Mesenchymal stem cell (in vitro differentiated cells and primary cell): Measurements from ENCODE around the gene BICC1.
A peak's percentile ranks its signal among the peaks of the same experiment; 100 is the strongest.

Source experiments
- DNase-seq: peaks from one replicate; pipeline ENCODE4 v3.0.0-alpha.2; 2013
- H2AFZ ChIP-seq: one replicate; pipeline ENCODE4 v1.6.1; 2013; ENCODE audit warnings: low read depth, mild to moderate bottlenecking, control low read depth, inconsistent platforms, low read length, moderate library complexity
- H2AK5ac ChIP-seq: 2 replicates; pipeline ENCODE4 v1.6.1; 2013; ENCODE audit warnings: low read length, moderate library complexity, mild to moderate bottlenecking, inconsistent platforms; ENCODE audit not compliant: severe bottlenecking
- H2BK120ac ChIP-seq: one replicate; pipeline ENCODE4 v1.6.1; 2013; ENCODE audit warnings: low read depth, mild to moderate bottlenecking, inconsistent platforms, low read length, moderate library complexity
- H2BK12ac ChIP-seq, 2 experiments: one replicate each; pipeline ENCODE4 v1.6.1; 2013; ENCODE audit warnings: inconsistent platforms in 2 of 2, low read length in 2 of 2, mild to moderate bottlenecking in 2 of 2, moderate library complexity in 2 of 2, control low read depth in 1 of 2
- H2BK15ac ChIP-seq: one replicate; pipeline ENCODE4 v1.6.1; 2013; ENCODE audit warnings: mild to moderate bottlenecking, low read depth, inconsistent platforms; ENCODE audit not compliant: poor library complexity, severe bottlenecking
- H2BK5ac ChIP-seq: 2 replicates; pipeline ENCODE4 v1.6.1; 2013; ENCODE audit warnings: low read depth, mild to moderate bottlenecking, low read length, control low read depth, inconsistent platforms; ENCODE audit not compliant: poor library complexity, severe bottlenecking
- H3K14ac ChIP-seq, 2 experiments: one replicate each; pipeline ENCODE4 v1.6.1; 2013; ENCODE audit warnings: inconsistent platforms in 2 of 2, low read length in 2 of 2, control low read depth in 1 of 2, mild to moderate bottlenecking in 1 of 2, moderate library complexity in 1 of 2
- H3K18ac ChIP-seq, 2 experiments: one replicate each; pipeline ENCODE4 v1.6.1; 2013; ENCODE audit warnings: inconsistent platforms in 2 of 2, low read length in 2 of 2, control low read depth in 1 of 2, low read depth in 1 of 2, mild to moderate bottlenecking in 1 of 2
- H3K23ac ChIP-seq, 2 experiments: one replicate each; pipeline ENCODE4 v1.6.1; 2013; ENCODE audit warnings: inconsistent platforms in 2 of 2, low read length in 2 of 2, mild to moderate bottlenecking in 2 of 2, moderate library complexity in 2 of 2, control low read depth in 1 of 2
- H3K27ac ChIP-seq: 2 replicates; pipeline ENCODE4 v1.5.1; 2013; ENCODE audit warnings: mild to moderate bottlenecking, moderate library complexity, low read length, control low read depth, inconsistent platforms; ENCODE audit not compliant: poor library complexity, severe bottlenecking
- H3K27me3 ChIP-seq, 2 experiments: 2 replicates each; pipeline versions ENCODE4 v1.6.1 to v1.7.0; 2013; ENCODE audit warnings: low read length in 2 of 2, mild to moderate bottlenecking in 2 of 2, moderate library complexity in 2 of 2, control low read depth in 1 of 2, inconsistent platforms in 1 of 2; ENCODE audit not compliant: control insufficient read depth in 1 of 2, insufficient read depth in 1 of 2
- H3K36me3 ChIP-seq, 2 experiments: 2 replicates each; pipeline versions ENCODE4 v1.6.1 to v1.7.0; 2013; ENCODE audit warnings: low read length in 2 of 2, control low read depth in 1 of 2, inconsistent platforms in 1 of 2, low read depth in 1 of 2, mild to moderate bottlenecking in 1 of 2; ENCODE audit not compliant: insufficient read depth in 2 of 2, control insufficient read depth in 1 of 2
- H3K4ac ChIP-seq, 2 experiments: one replicate each; pipeline ENCODE4 v1.6.1; 2013; ENCODE audit warnings: inconsistent platforms in 2 of 2, low read length in 2 of 2, mild to moderate bottlenecking in 2 of 2, moderate library complexity in 2 of 2, control low read depth in 1 of 2, low read depth in 1 of 2
- H3K4me1 ChIP-seq: 2 replicates; pipeline ENCODE4 v1.6.1; 2013; ENCODE audit warnings: low read depth, low read length, control low read depth; ENCODE audit not compliant: control insufficient read depth, insufficient read depth
- H3K4me2 ChIP-seq: 2 replicates; pipeline ENCODE4 v1.6.1; 2013; ENCODE audit warnings: low read length, mild to moderate bottlenecking, inconsistent platforms; ENCODE audit not compliant: poor library complexity, severe bottlenecking
- H3K4me3 ChIP-seq, 2 experiments: 2 replicates each; pipeline versions ENCODE4 v1.5.1 to v1.7.0; 2013; ENCODE audit warnings: low read length in 2 of 2, mild to moderate bottlenecking in 2 of 2, control low read depth in 1 of 2, low read depth in 1 of 2; ENCODE audit not compliant: insufficient read depth in 1 of 2
- H3K79me1 ChIP-seq: replicated peaks from 2 replicates; pipeline ENCODE4 v1.6.1; 2013; ENCODE audit warnings: mild to moderate bottlenecking, control low read depth, low read length, inconsistent platforms; ENCODE audit not compliant: poor library complexity, severe bottlenecking
- H3K9ac ChIP-seq: 2 replicates; pipeline ENCODE4 v1.7.0; 2013; ENCODE audit warnings: mild to moderate bottlenecking, low read length, moderate library complexity
- H3K9me3 ChIP-seq: 2 replicates; pipeline ENCODE4 v1.7.0; 2013; ENCODE audit warnings: mild to moderate bottlenecking, low read length; ENCODE audit not compliant: control insufficient read depth
- H4K8ac ChIP-seq: one replicate; pipeline ENCODE4 v1.6.1; 2013; ENCODE audit warnings: inconsistent platforms, mild to moderate bottlenecking, low read length, moderate library complexity
- H4K91ac ChIP-seq: one replicate; pipeline ENCODE4 v1.6.1; 2013; ENCODE audit warnings: mild to moderate bottlenecking, low read length, inconsistent platforms
- WGBS: methylation state at CpG from one replicate; pipeline ENCODE4 v1.1.7; 2013; ENCODE audit warnings: mixed read lengths; 5-methylcytosine and 5-hydroxymethylcytosine counted together

The BICC1 gene

GRCh38 chr10:58579011-58579655, 66.5 kb downstream of the BICC1 start:
- no peak overlapping the region for H2BK12ac ChIP-seq
- no peak overlapping the region for H2BK120ac ChIP-seq
- no peak for DNase-seq
- no peak overlapping the region for H2AK5ac ChIP-seq
- no peak overlapping the region for H4K8ac ChIP-seq
- H3K4ac ChIP-seq: no peak overlapping the region
- H3K4me1 ChIP-seq: peaks cover 11% of the 10 kb centered on the region
- 89% methylated on average over 10 of the region's 11 CpGs for WGBS
- H3K79me1 ChIP-seq: no peaks in the 10 kb centered on the region
- H2AFZ ChIP-seq: no peak overlapping the region
- no peak overlapping the region for H2BK15ac ChIP-seq
- H2BK5ac ChIP-seq: no peak overlapping the region
- H3K36me3 ChIP-seq: peaks cover 0 to 11% of the 10 kb centered on the region in 2 experiments
- H3K4me3 ChIP-seq: no peak overlapping the region
- H4K91ac ChIP-seq: no peak overlapping the region
- H3K27me3 ChIP-seq: no peaks in the 10 kb centered on the region
- H3K9ac ChIP-seq: peak overlapping the region; percentile 65
- peak overlapping the region; percentile 1 for H3K27ac ChIP-seq
- H3K9me3 ChIP-seq: peaks cover 6% of the 10 kb centered on the region
- H3K23ac ChIP-seq: no peak overlapping the region
- H3K4me2 ChIP-seq: no peak overlapping the region
- H3K18ac ChIP-seq: no peak overlapping the region
- H3K14ac ChIP-seq: no peak overlapping the region

- H3K9ac ChIP-seq: peak overlapping the region; percentile 65
- H3K4ac ChIP-seq: no peak overlapping the region
- H3K27ac ChIP-seq: no peak overlapping the region
- no peak overlapping the region for H2AK5ac ChIP-seq
- H2BK5ac ChIP-seq: no peak overlapping the region
- no peak overlapping the region for H3K18ac ChIP-seq
- no peak overlapping the region for H3K23ac ChIP-seq
- DNase-seq: no peak
- H2BK15ac ChIP-seq: no peak overlapping the region
- no peaks in the 10 kb centered on the region for H3K27me3 ChIP-seq
- H3K79me1 ChIP-seq: no peaks in the 10 kb centered on the region
- no peak overlapping the region for H4K91ac ChIP-seq
- H3K4me2 ChIP-seq: no peak overlapping the region
- peaks cover 8% of the 10 kb centered on the region for H3K4me1 ChIP-seq
- H2BK120ac ChIP-seq: no peak overlapping the region
- no peak overlapping the region for H2BK12ac ChIP-seq
- H3K14ac ChIP-seq: no peak overlapping the region
- H2AFZ ChIP-seq: no peak overlapping the region
- peaks cover 0 to 36% of the 10 kb centered on the region in 2 experiments for H3K36me3 ChIP-seq
- peaks cover 6% of the 10 kb centered on the region for H3K9me3 ChIP-seq
- no peak overlapping the region for H3K4me3 ChIP-seq
- no peak overlapping the region for H4K8ac ChIP-seq
Observed at GRCh38 chr10:58582045-58582444, 69.4 kb downstream of the BICC1 start.

GRCh38 chr10:58585435-58585834, 72.8 kb downstream of the BICC1 start:
- H2AFZ ChIP-seq: no peak overlapping the region
- peaks cover 6% of the 10 kb centered on the region for H3K9me3 ChIP-seq
- no peak for DNase-seq

GRCh38 chr10:58586282-58587245, 73.9 kb downstream of the BICC1 start:
- Histone ChIP-seq H2BK12ac (no peak overlapping the region), H3K4ac (no peak overlapping the region), H3K14ac (no peak overlapping the region), H3K79me1 (no peaks in the 10 kb centered on the region), H3K4me2 (no peak overlapping the region), H2BK120ac (no peak overlapping the region), H3K27ac (no peak overlapping the region), H3K18ac (no peak overlapping the region), H3K36me3 (peaks cover 14 to 50% of the 10 kb centered on the region in 2 experiments), H3K9ac (no peak overlapping the region), H2BK15ac (no peak overlapping the region), H3K23ac (no peak overlapping the region), H3K4me1 (peaks cover 14% of the 10 kb centered on the region), H4K8ac (no peak overlapping the region), H2AK5ac (no peak overlapping the region), H3K27me3 (no peaks in the 10 kb centered on the region), H3K9me3 (peaks cover 6% of the 10 kb centered on the region), H4K91ac (no peak overlapping the region), H3K4me3 (no peak overlapping the region), H2AFZ (no peak overlapping the region), H2BK5ac (no peak overlapping the region)
- 89% methylated on average over 13 of the region's 13 CpGs for WGBS
- no peak for DNase-seq

More at GRCh38 chr10:58585435-58585834, 72.8 kb downstream of the BICC1 start:
- WGBS: 90% methylated on average over 2 of the region's 2 CpGs
- Histone ChIP-seq H3K79me1 (no peaks in the 10 kb centered on the region), H2BK12ac (no peak overlapping the region), H3K9ac (no peak overlapping the region), H3K4me2 (no peak overlapping the region), H2AK5ac (no peak overlapping the region), H3K27me3 (no peaks in the 10 kb centered on the region), H4K8ac (no peak overlapping the region), H2BK15ac (no peak overlapping the region), H3K36me3 (peaks cover 14 to 50% of the 10 kb centered on the region in 2 experiments), H3K14ac (no peak overlapping the region), H3K4ac (no peak overlapping the region), H2BK5ac (no peak overlapping the region), H3K4me1 (peaks cover 14% of the 10 kb centered on the region), H3K18ac (no peak overlapping the region), H3K27ac (no peak overlapping the region), H4K91ac (no peak overlapping the region), H2BK120ac (no peak overlapping the region), H3K23ac (no peak overlapping the region), H3K4me3 (no peak overlapping the region)
